Measurements from ENCODE around the gene MTREX. TPM values are rescaled to one million over a fixed set of nuclear protein-coding genes. Genes with fewer than 3 reads are reported as not detected.

The MTREX gene
- total and polyA plus RNA-seq, 7 donors: 11.3 to 76.7 (median 59.0) TPM

- H3K36me3 ChIP-seq: peaks cover 0 to 41% (median 6%) of the 10 kb centered on the region in 4 donors
- intact Hi-C loops (cut with DNase I): loop anchor here (5.0 kb wide), 1 partner anchor 365 kb away; no protein-coding TSS in a partner anchor
- WGBS, 2 donors: 60 to 65% methylated on average over 2 of the region's 2 CpGs
- H3K9me3 ChIP-seq: no peaks in the 10 kb centered on the region
- no peak for DNase-seq
- no peak overlapping the region for H3K4me3 ChIP-seq
- H3K4me1 ChIP-seq: no peaks in the 10 kb centered on the region
- H3K27me3 ChIP-seq: no peaks in the 10 kb centered on the region
- TF ChIP-seq POLR2A (IDR thresholded peaks at IDR 0.05) (no peak), POLR2AphosphoS5 (IDR thresholded peaks at IDR 0.05) (no peak), CTCF (IDR thresholded peaks at IDR 0.05) (no peak), EP300 (IDR thresholded peaks at IDR 0.05) (no peak)
- H3K27ac ChIP-seq: no peak overlapping the region
Observed at GRCh38 chr5:55327281-55327680, 19.5 kb downstream of the MTREX start.

GRCh38 chr5:55331321-55331720, 23.5 kb downstream of the MTREX start:
- no peak for DNase-seq

GRCh38 chr5:55333017-55333416, 25.2 kb downstream of the MTREX start:
- Histone ChIP-seq H3K4me3 (no peak overlapping the region), H3K27me3 (no peaks in the 10 kb centered on the region), H3K9me3 (no peaks in the 10 kb centered on the region), H3K36me3 (peaks cover 0 to 49% (median 2%) of the 10 kb centered on the region in 4 donors), H3K4me1 (peaks cover 0 to 3% (median 0%) of the 10 kb centered on the region in 4 donors), H3K27ac (no peak overlapping the region)
- intact Hi-C loops (cut with DNase I): no loop called here
- DNase-seq: no peak
- WGBS, 2 donors: 85 to 88% methylated on average over 1 of the region's 1 CpG
- TF ChIP-seq CTCF (IDR thresholded peaks at IDR 0.05) (no peak), POLR2A (IDR thresholded peaks at IDR 0.05) (no peak), EP300 (IDR thresholded peaks at IDR 0.05) (no peak), POLR2AphosphoS5 (IDR thresholded peaks at IDR 0.05) (no peak)

More at GRCh38 chr5:55331321-55331720, 23.5 kb downstream of the MTREX start:
- H3K36me3 ChIP-seq: peaks cover 0 to 56% (median 3%) of the 10 kb centered on the region in 4 donors
- no peaks in the 10 kb centered on the region for H3K9me3 ChIP-seq
- intact Hi-C loops (cut with DNase I): no loop called here
- TF ChIP-seq POLR2A (IDR thresholded peaks at IDR 0.05) (no peak), CTCF (IDR thresholded peaks at IDR 0.05) (no peak), POLR2AphosphoS5 (IDR thresholded peaks at IDR 0.05) (no peak), EP300 (IDR thresholded peaks at IDR 0.05) (no peak)
- no peaks in the 10 kb centered on the region for H3K4me1 ChIP-seq
- H3K4me3 ChIP-seq: no peak overlapping the region
- WGBS, 2 donors: 90 to 92% methylated on average over 3 of the region's 3 CpGs
- H3K27ac ChIP-seq: no peak overlapping the region
- H3K27me3 ChIP-seq: no peaks in the 10 kb centered on the region

GRCh38 chr5:55333811-55334210, 26.0 kb downstream of the MTREX start:
- Histone ChIP-seq H3K9me3 (no peaks in the 10 kb centered on the region), H3K4me3 (no peak overlapping the region), H3K27ac (no peak overlapping the region), H3K27me3 (no peaks in the 10 kb centered on the region), H3K4me1 (peaks cover 0 to 6% (median 0%) of the 10 kb centered on the region in 4 donors), H3K36me3 (peaks cover 0 to 41% (median 2%) of the 10 kb centered on the region in 4 donors)
- WGBS, 2 donors: 98 to 99% methylated on average over 2 of the region's 2 CpGs
- intact Hi-C loops (cut with DNase I): no loop called here
- TF ChIP-seq POLR2AphosphoS5 (IDR thresholded peaks at IDR 0.05) (no peak), EP300 (IDR thresholded peaks at IDR 0.05) (no peak), POLR2A (IDR thresholded peaks at IDR 0.05) (no peak), CTCF (IDR thresholded peaks at IDR 0.05) (no peak)
- DNase-seq: no peak

- Histone ChIP-seq H3K4me1 (peaks cover 0 to 21% (median 4%) of the 10 kb centered on the region in 4 donors), H3K4me3 (no peak overlapping the region), H3K9me3 (no peaks in the 10 kb centered on the region), H3K27ac (no peak overlapping the region), H3K36me3 (peaks cover 0 to 17% (median 0%) of the 10 kb centered on the region in 4 donors), H3K27me3 (no peaks in the 10 kb centered on the region)
- DNase-seq: no peak
- TF ChIP-seq POLR2A (IDR thresholded peaks at IDR 0.05): no peak
- TF ChIP-seq CTCF (IDR thresholded peaks at IDR 0.05): no peak
- no peak for TF ChIP-seq EP300 (IDR thresholded peaks at IDR 0.05)
- no peak for TF ChIP-seq POLR2AphosphoS5 (IDR thresholded peaks at IDR 0.05)
- 74 to 82% methylated on average over 2 of the region's 2 CpGs for WGBS, 2 donors
- intact Hi-C loops (cut with DNase I): no loop called here
Observed at GRCh38 chr5:55338092-55338613, 30.4 kb downstream of the MTREX start.
